IMR-90 (cell line): ENCODE data around the gene MAPK10. TPM values are rescaled to one million over a fixed set of nuclear protein-coding genes. Genes with fewer than 3 reads are reported as not detected.

Source experiments
- ATAC-seq: fragments of 200-7000 bp; cut with Tn5 transposase; 2 replicates; pipeline ENCODE4 v1.9.1; 2020; ENCODE audit warnings: low read depth, mild to moderate bottlenecking, moderate library complexity
- BruUV-seq: library from RNA; stranded (reverse); fragments of 400-500 nt; replicated peaks from 2 replicates; lab custom pipeline; 2021; lab: Mats Ljungman, UMichigan
- CTCF ChIA-PET: fragments of 300-600 bp; formaldehyde crosslinking; extraction: SDS; loops from one replicate; lab custom pipeline; 2021; ENCODE audit warnings: antibody characterized with exemption; lab: Yijun Ruan, JAX
- POLR2A ChIA-PET: fragments of 300-600 bp; sonication (Branson Sonifier 250); formaldehyde crosslinking; loops from one replicate; lab custom pipeline; 2022; ENCODE audit warnings: antibody characterized with exemption; ENCODE audit not compliant: unreplicated experiment; lab: Charles Lee
- DNase-seq: peaks from one replicate; pipeline ENCODE4 v3.0.0; 2013
- H2AFZ ChIP-seq: replicated peaks from 2 replicates; pipeline ENCODE3; 2013; ENCODE audit warnings: low read length, mild to moderate bottlenecking; ENCODE audit not compliant: poor library complexity
- H2AK5ac ChIP-seq: 2 replicates; pipeline ENCODE4 v1.6.1; 2013; ENCODE audit warnings: low read depth, low read length, inconsistent platforms
- H2AK9ac ChIP-seq: replicated peaks from 2 replicates; pipeline ENCODE3; 2013; ENCODE audit warnings: mild to moderate bottlenecking, low read depth, low read length, moderate library complexity; ENCODE audit not compliant: poor library complexity
- H2BK120ac ChIP-seq: 2 replicates; pipeline ENCODE4 v1.6.1; 2013; ENCODE audit warnings: low read depth, low read length, inconsistent platforms
- H2BK15ac ChIP-seq: 3 replicates; pipeline ENCODE4 v1.6.1; 2013; ENCODE audit warnings: low read depth, low read length, inconsistent platforms
- H2BK20ac ChIP-seq: 2 replicates; pipeline ENCODE4 v1.6.1; 2013; ENCODE audit warnings: low read depth, mild to moderate bottlenecking, inconsistent platforms, low read length, moderate library complexity
- H2BK5ac ChIP-seq: 2 replicates; pipeline ENCODE4 v1.6.1; 2013; ENCODE audit warnings: mild to moderate bottlenecking, low read depth, low read length, inconsistent platforms; ENCODE audit not compliant: poor library complexity, severe bottlenecking
- H3K14ac ChIP-seq: replicated peaks from 2 replicates; pipeline ENCODE4 v1.6.1; 2013; ENCODE audit warnings: low read depth, low read length, inconsistent platforms
- H3K18ac ChIP-seq: 2 replicates; pipeline ENCODE4 v1.6.1; 2013; ENCODE audit warnings: low read depth, low read length, control low read depth
- H3K23ac ChIP-seq: 2 replicates; pipeline ENCODE4 v1.6.1; 2013; ENCODE audit warnings: low read depth, low read length, inconsistent platforms
- H3K27ac ChIP-seq: 2 replicates; pipeline ENCODE4 v1.5.1; 2013; ENCODE audit warnings: mild to moderate bottlenecking, control low read depth, low read length; ENCODE audit not compliant: insufficient read depth
- H3K27me3 ChIP-seq: 2 replicates; pipeline ENCODE4 v1.6.1; 2013; ENCODE audit warnings: low read length; ENCODE audit not compliant: control insufficient read depth, insufficient read depth
- H3K36me3 ChIP-seq: 2 replicates; pipeline ENCODE4 v1.6.1; 2013; ENCODE audit warnings: low read length, mixed read lengths; ENCODE audit not compliant: control insufficient read depth, insufficient read depth
- H3K4ac ChIP-seq: 2 replicates; pipeline ENCODE4 v1.6.1; 2013; ENCODE audit warnings: low read depth, low read length, inconsistent platforms
- H3K4me1 ChIP-seq: 2 replicates; pipeline ENCODE4 v1.6.1; 2013; ENCODE audit warnings: low read length, mixed read lengths; ENCODE audit not compliant: control insufficient read depth, insufficient read depth
- H3K4me2 ChIP-seq: 2 replicates; pipeline ENCODE4 v1.6.1; 2013; ENCODE audit warnings: low read depth, mild to moderate bottlenecking, control low read depth, low read length, moderate library complexity
- H3K4me3 ChIP-seq: 2 replicates; pipeline ENCODE4 v1.5.1; 2013; ENCODE audit warnings: low read depth, mild to moderate bottlenecking, control low read depth, low read length, moderate library complexity; ENCODE audit not compliant: insufficient read depth
- H3K56ac ChIP-seq: 2 replicates; pipeline ENCODE4 v1.6.1; 2013; ENCODE audit warnings: low read length, inconsistent platforms; ENCODE audit not compliant: insufficient read depth; ENCODE audit errors: extremely low read depth
- H3K79me1 ChIP-seq, 2 experiments: 2 replicates each; pipeline ENCODE4 v1.6.1; 2013; ENCODE audit warnings: low read length in 2 of 2, inconsistent platforms in 1 of 2, low read depth in 1 of 2
- H3K9ac ChIP-seq: 2 replicates; pipeline ENCODE4 v1.6.1; 2013; ENCODE audit warnings: low read depth, low read length, control low read depth
- H3K9me1 ChIP-seq: 2 replicates; pipeline ENCODE4 v1.6.1; 2013; ENCODE audit warnings: low read length, inconsistent platforms; ENCODE audit not compliant: insufficient read depth
- H3K9me3 ChIP-seq: 2 replicates; pipeline ENCODE4 v1.6.1; 2013; ENCODE audit warnings: low read length; ENCODE audit not compliant: control insufficient read depth, insufficient read depth
- H4K20me1 ChIP-seq: 2 replicates; pipeline ENCODE4 v1.6.1; 2013; ENCODE audit warnings: low read length, inconsistent platforms; ENCODE audit not compliant: insufficient read depth
- H4K5ac ChIP-seq: 2 replicates; pipeline ENCODE4 v1.6.1; 2013; ENCODE audit warnings: mild to moderate bottlenecking, low read depth, low read length, control low read depth
- H4K8ac ChIP-seq, 2 experiments: 2 replicates each; pipeline ENCODE4 v1.6.1; 2013; ENCODE audit warnings: low read depth in 2 of 2, low read length in 2 of 2, control low read depth in 1 of 2, inconsistent platforms in 1 of 2
- H4K91ac ChIP-seq: 2 replicates; pipeline ENCODE4 v1.6.1; 2013; ENCODE audit warnings: low read depth, low read length, inconsistent platforms; ENCODE audit not compliant: insufficient read depth
- CEBPB ChIP-seq: IDR thresholded peaks from 2 replicates; pipeline ENCODE4 v1.6.1; 2012; ENCODE audit warnings: low read depth, low read length, improper control_type of control experiment
- MXI1 ChIP-seq: IDR thresholded peaks from 2 replicates; pipeline ENCODE4 v1.6.1; 2012; ENCODE audit warnings: low read depth, mild to moderate bottlenecking, low read length, moderate library complexity, borderline replicate concordance
- WGBS, 2 experiments: methylation state at CpG; one replicate each; pipeline versions ENCODE4 v1.1.5 to v1.1.7; 2013; ENCODE audit warnings: missing lambda C conversion rate in 2 of 2; ENCODE audit not compliant: insufficient read length in 1 of 2; ENCODE audit errors: extremely low coverage in 2 of 2; 5-methylcytosine and 5-hydroxymethylcytosine counted together
- dilution Hi-C: fragments of 300-500 bp; cut with HindIII; formaldehyde crosslinking; loops from one replicate; pipeline ENCODE4 v1.14.3; 2018; ENCODE audit warnings: low sequenced_read_pairs; ENCODE audit not compliant: unreplicated experiment
- in situ Hi-C: fragments of 300-500 bp; cut with MboI; formaldehyde crosslinking; loops from 3 replicates; pipeline ENCODE4 v1.14.3; 2019; ENCODE audit warnings: low sequenced_read_pairs, inconsistent platforms, mixed read lengths
- intact Hi-C: fragments of 100-400 bp; cut with micrococcal nuclease; formaldehyde crosslinking; loops from 2 replicates; pipeline ENCODE4 v1.10.0; 2022
- polyA plus RNA-seq, 3 experiments: library from polyadenylated mRNA; depleted of rRNA; stranded (reverse); fragments of >200 nt; gene quantifications; 2 replicates each; pipeline ENCODE4 v1.2.3, GENCODE V29; 2012; ENCODE audit warnings: low replicate concordance in 1 of 3
- total RNA-seq: library from RNA; depleted of rRNA; stranded (reverse); fragments of >200 nt; gene quantifications from 2 replicates; pipeline ENCODE4 v1.2.3, GENCODE V29; 2012
- TF ChIP-seq, protein P1 (sequence below): conservative IDR thresholded peaks from 2 replicates; pipeline ENCODE4 v1.5.1; 2012; ENCODE audit warnings: mild to moderate bottlenecking, low read depth, low read length, improper control_type of control experiment

Gene MAPK10
- total and polyA plus RNA-seq, 2 of the 4 experiments (the other 2 are of a cell fraction) = 2.8 to 6.5 TPM

DNA sequence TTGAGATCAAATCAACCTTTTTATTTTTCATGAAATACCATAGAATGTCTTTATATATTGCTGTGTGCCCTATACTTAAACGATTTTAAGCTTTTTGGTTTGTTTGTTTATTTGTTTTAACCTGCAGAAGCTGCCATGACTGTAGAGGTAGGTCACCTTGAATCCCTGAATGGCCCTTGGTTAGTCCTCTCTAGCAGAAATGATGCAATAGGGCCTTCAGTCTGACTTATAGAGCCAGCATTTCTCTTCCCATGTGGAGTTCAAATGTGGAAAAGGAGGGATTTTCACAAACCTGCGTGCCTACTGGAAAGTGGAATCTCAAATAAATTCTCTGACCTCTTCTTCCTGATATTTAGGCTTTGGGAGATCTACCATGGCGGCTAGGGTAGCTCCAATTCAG, 327.9 kb downstream of the MAPK10 start:
- dilution Hi-C loops = no loop called here
- TF ChIP-seq MXI1 = no peak
- peak; percentile 60 for TF ChIP-seq CEBPB
- TF ChIP-seq, protein P1, sequence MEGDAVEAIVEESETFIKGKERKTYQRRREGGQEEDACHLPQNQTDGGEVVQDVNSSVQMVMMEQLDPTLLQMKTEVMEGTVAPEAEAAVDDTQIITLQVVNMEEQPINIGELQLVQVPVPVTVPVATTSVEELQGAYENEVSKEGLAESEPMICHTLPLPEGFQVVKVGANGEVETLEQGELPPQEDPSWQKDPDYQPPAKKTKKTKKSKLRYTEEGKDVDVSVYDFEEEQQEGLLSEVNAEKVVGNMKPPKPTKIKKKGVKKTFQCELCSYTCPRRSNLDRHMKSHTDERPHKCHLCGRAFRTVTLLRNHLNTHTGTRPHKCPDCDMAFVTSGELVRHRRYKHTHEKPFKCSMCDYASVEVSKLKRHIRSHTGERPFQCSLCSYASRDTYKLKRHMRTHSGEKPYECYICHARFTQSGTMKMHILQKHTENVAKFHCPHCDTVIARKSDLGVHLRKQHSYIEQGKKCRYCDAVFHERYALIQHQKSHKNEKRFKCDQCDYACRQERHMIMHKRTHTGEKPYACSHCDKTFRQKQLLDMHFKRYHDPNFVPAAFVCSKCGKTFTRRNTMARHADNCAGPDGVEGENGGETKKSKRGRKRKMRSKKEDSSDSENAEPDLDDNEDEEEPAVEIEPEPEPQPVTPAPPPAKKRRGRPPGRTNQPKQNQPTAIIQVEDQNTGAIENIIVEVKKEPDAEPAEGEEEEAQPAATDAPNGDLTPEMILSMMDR = no peak
- H2AFZ ChIP-seq = no peak overlapping the region
- intact Hi-C loops = no loop called here
- no CpG with 5 or more reads among the region's 3 CpGs for WGBS, 2 experiments
- H3K9me3 ChIP-seq = no peaks in the 10 kb centered on the region
- no peaks in the 10 kb centered on the region for H3K79me1 ChIP-seq
- H2BK20ac ChIP-seq = peak overlapping the region; percentile 10
- H3K23ac ChIP-seq = no peak overlapping the region
- H3K27me3 ChIP-seq = no peaks in the 10 kb centered on the region
- no peak overlapping the region for H3K56ac ChIP-seq
- ChIA-PET POLR2A (interaction anchor here (0.6 kb wide), 1 partner anchor 17 kb away, joined by 3 read pairs; no protein-coding TSS in a partner anchor), CTCF (interaction anchor here (0.6 to 1.1 kb wide), 3 partner anchors 12 to 343 kb away, joined by 3 to 6 read pairs (median 4); no protein-coding TSS in a partner anchor)
- peak overlapping the region; percentile 69; the same call in 1 of the 2 replicates for H3K18ac ChIP-seq
- H2BK5ac ChIP-seq = peak overlapping the region; percentile 63
- H3K27ac ChIP-seq = 0 out of 2 replicates have a peak overlapping the region, but pooled peaks have one; percentile 45
- peaks cover 13% of the 10 kb centered on the region for H3K4me1 ChIP-seq
- H3K9ac ChIP-seq = no peak overlapping the region
- H4K5ac ChIP-seq = peak overlapping the region; percentile 70; the same call in 1 of the 2 replicates
- no peak overlapping the region for H2BK15ac ChIP-seq
- H3K36me3 ChIP-seq = no peaks in the 10 kb centered on the region
- peak overlapping the region; percentile 52 for H2BK120ac ChIP-seq
- no TSS peak for BruUV-seq
- ATAC-seq (no peak), DNase-seq (no peak)
- peak overlapping the region; percentile 9; the same call in 1 of the 2 replicates for H3K4ac ChIP-seq
- H4K91ac ChIP-seq = peak overlapping the region; percentile 22
- H2AK9ac ChIP-seq = no peak overlapping the region
- H3K4me2 ChIP-seq = no peak overlapping the region
- in situ Hi-C loops = loop anchor here (10.0 kb wide), 1 partner anchor 267 kb away; no protein-coding TSS in a partner anchor
- 0 out of 2 replicates have a peak overlapping the region, but pooled peaks have one; percentile 46 for H3K14ac ChIP-seq
- H4K20me1 ChIP-seq = no peaks in the 10 kb centered on the region
- no peak overlapping the region for H3K4me3 ChIP-seq
- 0 out of 2 replicates have a peak, but pooled peaks cover 2% of the 10 kb centered on the region for H3K9me1 ChIP-seq
- peak overlapping the region in 1 of 2 experiments; percentile 59; a peak in 1 of 4 replicates for H4K8ac ChIP-seq
- peak overlapping the region; percentile 35; the same call in 1 of the 2 replicates for H2AK5ac ChIP-seq
